Activated T-cell treated with anti-CD3 and anti-CD28 coated beads for 48 hours (primary cell): ENCODE results near the gene EIF4A3.
"Not testable (repeated sequence)": the region's sequence is repeated elsewhere in the genome, so short reads cannot be mapped to it uniquely, and the experiment has no call there.

Experiments
- DNase-seq: peaks from one replicate; pipeline ENCODE4 v3.0.0-alpha.2; 2020; ENCODE audit warnings: low read depth

Gene EIF4A3

GRCh38 chr17:80100035-80100323 is 46.9 kb downstream of the EIF4A3 start:
- DNase-seq: no peak

GRCh38 chr17:80099291-80100034 is 47.5 kb downstream of the EIF4A3 start:
- no peak for DNase-seq

GRCh38 chr17:80097844-80098691 is 48.9 kb downstream of the EIF4A3 start:
- DNase-seq: no peak

- no peak for DNase-seq
Observed at GRCh38 chr17:80097127-80097621, 49.8 kb downstream of the EIF4A3 start.

GRCh38 chr17:80096561-80097021 is 50.3 kb downstream of the EIF4A3 start:
- DNase-seq: no peak

- no peak for DNase-seq
Observed at GRCh38 chr17:80095844-80096475, 51.0 kb downstream of the EIF4A3 start.

- no peak for DNase-seq
Observed at GRCh38 chr17:80095038-80095843, 51.7 kb downstream of the EIF4A3 start.

- DNase-seq: no peak
Observed at GRCh38 chr17:80092959-80093358, 54.0 kb downstream of the EIF4A3 start.

- DNase-seq: no peak
Observed at GRCh38 chr17:80091376-80091775, 55.6 kb downstream of the EIF4A3 start.

GRCh38 chr17:80090164-80090563 is 56.8 kb downstream of the EIF4A3 start:
- DNase-seq: not testable (repeated sequence)

- no peak for DNase-seq
Observed at GRCh38 chr17:80089762-80090161, 57.2 kb downstream of the EIF4A3 start.

GRCh38 chr17:80087346-80088265 is 59.3 kb downstream of the EIF4A3 start:
- DNase-seq: no peak

- DNase-seq: no peak
Observed at GRCh38 chr17:80086616-80087015, 60.3 kb downstream of the EIF4A3 start.

GRCh38 chr17:80086081-80086480 is 60.8 kb downstream of the EIF4A3 start:
- DNase-seq: no peak

GRCh38 chr17:80084773-80085172 is 62.2 kb downstream of the EIF4A3 start:
- DNase-seq: no peak
